ENCODE measurements around the gene PAIP2.

PAIP2 gene

DNA sequence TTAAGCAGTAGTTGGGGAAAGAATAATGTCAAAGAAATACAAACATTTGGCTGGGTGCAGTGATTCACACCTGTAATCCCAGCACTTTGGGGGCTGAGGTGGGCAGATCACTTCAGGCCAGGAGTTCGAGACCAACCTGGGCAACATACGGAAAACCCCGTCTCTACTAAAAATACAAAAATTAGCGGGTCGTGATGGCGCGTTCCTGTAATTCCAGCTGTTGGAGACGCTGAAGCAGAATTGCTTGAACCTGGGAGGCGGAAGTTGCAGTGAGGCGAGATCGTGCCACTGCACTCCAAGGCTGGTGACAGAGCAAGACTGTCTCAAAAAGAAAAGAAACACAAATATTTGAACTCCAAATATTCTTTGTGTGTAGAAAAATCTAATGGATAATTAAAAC lies 43.4 kb upstream of the PAIP2 start:
- H3K4me3 ChIP-seq (IDR thresholded peaks at IDR 0.05; ENCODE audit: insufficient read depth, low read depth, low read length): no peak overlapping the region
- no peaks in the 10 kb centered on the region for H3K36me3 ChIP-seq (ENCODE audit: insufficient read depth)
- H3K9ac ChIP-seq: no peak overlapping the region
- H3K27me3 ChIP-seq (ENCODE audit: insufficient read depth, low read depth): no peaks in the 10 kb centered on the region
- no peak overlapping the region for H2AFZ ChIP-seq (ENCODE audit: low read depth)
- H3K27ac ChIP-seq: no peak overlapping the region
- peaks cover 81% of the 10 kb centered on the region for H3K4me1 ChIP-seq (ENCODE audit: low read depth, poor library complexity, severe bottlenecking)
- peaks cover 87% of the 10 kb centered on the region for H4K20me1 ChIP-seq (ENCODE audit: insufficient read depth)
- peaks cover 96% of the 10 kb centered on the region for H3K79me2 ChIP-seq (ENCODE audit: insufficient read depth, low read depth)
- H3K4me2 ChIP-seq: peak overlapping the region; percentile 17; the same call in 1 of the 2 replicates
- TF ChIP-seq, protein P1, sequence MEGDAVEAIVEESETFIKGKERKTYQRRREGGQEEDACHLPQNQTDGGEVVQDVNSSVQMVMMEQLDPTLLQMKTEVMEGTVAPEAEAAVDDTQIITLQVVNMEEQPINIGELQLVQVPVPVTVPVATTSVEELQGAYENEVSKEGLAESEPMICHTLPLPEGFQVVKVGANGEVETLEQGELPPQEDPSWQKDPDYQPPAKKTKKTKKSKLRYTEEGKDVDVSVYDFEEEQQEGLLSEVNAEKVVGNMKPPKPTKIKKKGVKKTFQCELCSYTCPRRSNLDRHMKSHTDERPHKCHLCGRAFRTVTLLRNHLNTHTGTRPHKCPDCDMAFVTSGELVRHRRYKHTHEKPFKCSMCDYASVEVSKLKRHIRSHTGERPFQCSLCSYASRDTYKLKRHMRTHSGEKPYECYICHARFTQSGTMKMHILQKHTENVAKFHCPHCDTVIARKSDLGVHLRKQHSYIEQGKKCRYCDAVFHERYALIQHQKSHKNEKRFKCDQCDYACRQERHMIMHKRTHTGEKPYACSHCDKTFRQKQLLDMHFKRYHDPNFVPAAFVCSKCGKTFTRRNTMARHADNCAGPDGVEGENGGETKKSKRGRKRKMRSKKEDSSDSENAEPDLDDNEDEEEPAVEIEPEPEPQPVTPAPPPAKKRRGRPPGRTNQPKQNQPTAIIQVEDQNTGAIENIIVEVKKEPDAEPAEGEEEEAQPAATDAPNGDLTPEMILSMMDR (conservative IDR thresholded peaks at IDR 0.05; ENCODE audit: low read depth, low read length): no peak

DNA sequence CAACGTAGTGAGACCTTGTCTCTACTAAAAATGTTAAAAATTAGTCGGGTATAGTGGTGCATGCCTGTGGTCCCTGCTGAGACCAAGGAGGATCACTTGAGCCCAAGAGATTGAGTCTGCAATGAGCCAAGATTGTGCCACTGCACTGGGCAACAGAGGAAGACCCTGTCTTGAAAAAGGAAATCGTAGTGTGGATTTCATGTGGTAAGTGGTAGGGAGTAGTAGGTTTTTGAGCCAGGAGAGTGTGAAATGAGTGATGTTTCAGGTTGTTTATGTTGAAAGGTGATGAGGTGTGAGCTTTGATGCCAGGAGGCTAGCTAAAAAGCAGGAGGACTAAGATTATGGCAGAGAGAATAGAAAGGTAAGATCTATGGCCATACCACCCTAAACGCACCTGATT lies 42.2 kb upstream of the PAIP2 start:
- TF ChIP-seq, protein P1 (conservative IDR thresholded peaks at IDR 0.05; ENCODE audit: low read depth, low read length): no peak
- peaks cover 94% of the 10 kb centered on the region for H3K4me1 ChIP-seq (ENCODE audit: low read depth, poor library complexity, severe bottlenecking)
- H3K4me3 ChIP-seq (IDR thresholded peaks at IDR 0.05; ENCODE audit: insufficient read depth, low read depth, low read length): no peak overlapping the region
- H3K79me2 ChIP-seq (ENCODE audit: insufficient read depth, low read depth): peaks cover 100% of the 10 kb centered on the region
- H3K36me3 ChIP-seq (ENCODE audit: insufficient read depth): no peaks in the 10 kb centered on the region
- H2AFZ ChIP-seq (ENCODE audit: low read depth): no peak overlapping the region
- no peak overlapping the region; the same call in 1 of the 2 replicates for H3K27ac ChIP-seq
- H4K20me1 ChIP-seq (ENCODE audit: insufficient read depth): peaks cover 99% of the 10 kb centered on the region
- H3K9ac ChIP-seq: no peak overlapping the region
- H3K27me3 ChIP-seq (ENCODE audit: insufficient read depth, low read depth): no peaks in the 10 kb centered on the region
- H3K4me2 ChIP-seq: no peak overlapping the region

- H2AFZ ChIP-seq (ENCODE audit: low read depth): no peak overlapping the region
- H3K79me2 ChIP-seq (ENCODE audit: insufficient read depth, low read depth): peaks cover 100% of the 10 kb centered on the region
- no peaks in the 10 kb centered on the region for H3K27me3 ChIP-seq (ENCODE audit: insufficient read depth, low read depth)
- H3K27ac ChIP-seq: no peak overlapping the region
- H3K4me3 ChIP-seq (IDR thresholded peaks at IDR 0.05; ENCODE audit: insufficient read depth, low read depth, low read length): no peak overlapping the region
- H4K20me1 ChIP-seq (ENCODE audit: insufficient read depth): peaks cover 99% of the 10 kb centered on the region
- TF ChIP-seq, protein P1 (conservative IDR thresholded peaks at IDR 0.05; ENCODE audit: low read depth, low read length): no peak
- no peak overlapping the region for H3K9ac ChIP-seq
- no peaks in the 10 kb centered on the region for H3K36me3 ChIP-seq (ENCODE audit: insufficient read depth)
- H3K4me2 ChIP-seq: no peak overlapping the region
- peaks cover 98% of the 10 kb centered on the region for H3K4me1 ChIP-seq (ENCODE audit: low read depth, poor library complexity, severe bottlenecking)
Measured at GRCh38 chr5:139301808-139302499, 39.7 kb upstream of the PAIP2 start.

DNA sequence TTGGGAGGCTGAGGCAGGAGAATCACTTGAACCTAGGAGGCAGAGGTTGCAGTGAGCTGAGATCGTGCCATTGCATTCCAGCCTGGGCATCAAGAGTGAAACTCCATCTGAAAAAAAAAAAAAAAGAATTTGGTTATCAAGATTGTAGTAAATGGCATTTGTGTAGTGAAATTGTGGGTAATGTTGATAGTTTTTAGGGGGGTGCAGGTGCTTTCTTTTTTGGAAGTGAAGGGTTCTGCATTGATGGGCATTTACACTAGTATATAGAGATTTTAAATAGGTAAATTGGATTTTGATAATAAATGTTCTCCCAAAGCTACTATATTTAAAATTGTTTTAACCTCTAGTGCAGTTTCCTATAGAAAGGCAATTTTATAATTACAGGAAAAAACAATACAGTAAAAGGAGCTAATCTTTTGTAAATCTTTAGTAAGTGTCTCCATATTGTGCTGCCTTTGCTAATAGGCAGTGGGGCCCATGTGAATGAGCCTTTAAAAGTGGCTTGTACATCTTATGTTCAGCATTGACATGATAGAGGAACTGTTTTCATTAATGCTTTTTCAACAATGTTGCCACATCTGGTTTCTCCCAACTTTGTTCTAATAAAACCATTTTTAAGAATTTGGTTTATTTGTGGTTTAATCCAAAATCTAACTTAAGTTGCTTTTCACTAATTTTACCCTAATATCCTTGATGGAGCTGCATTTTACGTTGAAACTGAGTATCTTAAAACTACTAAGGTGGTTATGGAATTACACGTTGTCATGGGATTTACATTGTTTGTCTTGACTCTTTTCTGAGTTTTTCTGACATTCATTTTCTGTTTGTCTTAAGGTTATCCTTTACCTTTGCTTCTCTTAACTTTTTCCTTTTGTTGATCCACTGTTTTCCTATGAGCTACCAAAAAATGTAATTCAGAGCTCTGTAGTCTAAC lies 37.0 kb upstream of the PAIP2 start:
- Histone ChIP-seq H3K27ac (no peak overlapping the region), H3K4me1 (ENCODE audit: low read depth, poor library complexity, severe bottlenecking) (peaks cover 91% of the 10 kb centered on the region), H3K9ac (no peak overlapping the region), H3K27me3 (ENCODE audit: insufficient read depth, low read depth) (no peaks in the 10 kb centered on the region), H2AFZ (ENCODE audit: low read depth) (no peak overlapping the region), H4K20me1 (ENCODE audit: insufficient read depth) (peaks cover 99% of the 10 kb centered on the region), H3K79me2 (ENCODE audit: insufficient read depth, low read depth) (peaks cover 100% of the 10 kb centered on the region), H3K36me3 (ENCODE audit: insufficient read depth) (0 out of 2 replicates have a peak, but pooled peaks cover 4% of the 10 kb centered on the region), H3K4me3 (IDR thresholded peaks at IDR 0.05; ENCODE audit: insufficient read depth, low read depth, low read length) (no peak overlapping the region), H3K4me2 (no peak overlapping the region)
- TF ChIP-seq, protein P1 (conservative IDR thresholded peaks at IDR 0.05; ENCODE audit: low read depth, low read length): no peak

All from KMS-11 (cell line).